GM23338 (cell line): ENCODE results near the gene EPHA4.

Experiments
- CREB1 ChIP-seq: fragments of 250-450 bp; sonication (Bioruptor Pico); IDR thresholded peaks from 2 replicates; pipeline ENCODE4 v1.5.0; 2020; ENCODE audit warnings: low read depth, mild to moderate bottlenecking, moderate library complexity
- EZH2 ChIP-seq: fragments of 200-600 bp; sonication (generic); IDR thresholded peaks from one replicate; pipeline ENCODE4 v1.8.0; 2017; ENCODE audit warnings: antibody characterized with exemption, mild to moderate bottlenecking, low read depth; ENCODE audit not compliant: unreplicated experiment
- EZH2phosphoT487 ChIP-seq: fragments of 200-600 bp; sonication (generic); IDR thresholded peaks from one replicate; pipeline ENCODE4 v1.8.1; 2018; ENCODE audit warnings: antibody characterized with exemption; ENCODE audit not compliant: unreplicated experiment
- POLR2AphosphoS5 ChIP-seq: IDR thresholded peaks from 2 replicates; pipeline ENCODE4 v1.6.1; 2016; ENCODE audit warnings: antibody characterized with exemption, low read depth
- STAT1 ChIP-seq: IDR thresholded peaks from one replicate; pipeline ENCODE4 v1.6.1; 2016; ENCODE audit warnings: antibody characterized with exemption; ENCODE audit not compliant: unreplicated experiment
- ZNF114 ChIP-seq: fragments of 250-450 bp; sonication (Bioruptor Pico); IDR thresholded peaks from 2 replicates; pipeline ENCODE4 v1.5.0; 2020; ENCODE audit warnings: mild to moderate bottlenecking, moderate library complexity
- ZNF331 ChIP-seq: fragments of 250-450 bp; sonication (Bioruptor Pico); IDR thresholded peaks from 2 replicates; pipeline ENCODE4 v1.5.0; 2020; ENCODE audit warnings: low read depth, mild to moderate bottlenecking, moderate library complexity
- TF ChIP-seq, protein P1 (sequence below), 2 experiments: fragments of 200-600 bp in 1 of 2; sonication (generic) in 1 of 2; conservative IDR thresholded peaks; 2 replicates each; pipeline versions ENCODE4 v1.5.1 to v1.6.1; 2016 to 2017; ENCODE audit warnings: antibody characterized with exemption in 2 of 2, low read depth in 2 of 2, mild to moderate bottlenecking in 2 of 2, moderate library complexity in 1 of 2
- TF ChIP-seq, protein P2 (sequence below): IDR thresholded peaks from one replicate; pipeline ENCODE4 v1.6.1; 2018; ENCODE audit warnings: antibody characterized with exemption; ENCODE audit not compliant: unreplicated experiment

DNA sequence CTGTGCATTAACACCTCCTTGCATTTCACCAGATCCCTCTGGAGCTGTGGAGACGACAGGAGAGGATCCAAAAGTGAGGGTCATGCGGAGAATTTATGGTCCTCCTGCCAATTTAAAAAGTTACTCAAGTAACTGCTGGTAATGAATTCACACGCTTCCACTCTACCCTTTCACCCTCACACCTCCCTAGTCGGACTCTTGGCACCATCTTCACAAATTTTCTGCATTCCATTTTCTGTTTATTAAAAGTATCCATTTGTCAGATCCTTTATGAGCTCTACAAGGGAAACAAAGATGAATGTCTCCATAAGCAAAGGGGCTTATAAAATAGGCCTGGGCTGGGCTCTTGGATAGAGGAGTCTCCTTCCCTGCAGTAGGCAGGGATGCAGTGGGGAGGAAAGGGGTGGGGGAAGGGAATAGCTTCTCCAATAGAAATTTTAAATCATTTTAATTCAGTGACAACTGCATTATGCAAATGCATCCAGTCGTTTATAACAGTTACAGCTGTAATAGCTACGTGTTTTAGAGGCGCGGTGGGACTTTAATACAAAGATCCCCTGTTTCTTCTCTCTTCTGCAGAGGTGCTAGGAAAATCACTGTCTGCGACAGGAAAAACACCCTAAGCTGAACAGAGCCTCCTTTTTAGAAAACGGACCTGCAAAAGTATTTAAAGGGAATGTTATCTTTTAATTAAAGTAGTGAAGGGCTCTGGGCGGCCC is 132.2 kb downstream of the EPHA4 start:
- TF ChIP-seq, protein P1, sequence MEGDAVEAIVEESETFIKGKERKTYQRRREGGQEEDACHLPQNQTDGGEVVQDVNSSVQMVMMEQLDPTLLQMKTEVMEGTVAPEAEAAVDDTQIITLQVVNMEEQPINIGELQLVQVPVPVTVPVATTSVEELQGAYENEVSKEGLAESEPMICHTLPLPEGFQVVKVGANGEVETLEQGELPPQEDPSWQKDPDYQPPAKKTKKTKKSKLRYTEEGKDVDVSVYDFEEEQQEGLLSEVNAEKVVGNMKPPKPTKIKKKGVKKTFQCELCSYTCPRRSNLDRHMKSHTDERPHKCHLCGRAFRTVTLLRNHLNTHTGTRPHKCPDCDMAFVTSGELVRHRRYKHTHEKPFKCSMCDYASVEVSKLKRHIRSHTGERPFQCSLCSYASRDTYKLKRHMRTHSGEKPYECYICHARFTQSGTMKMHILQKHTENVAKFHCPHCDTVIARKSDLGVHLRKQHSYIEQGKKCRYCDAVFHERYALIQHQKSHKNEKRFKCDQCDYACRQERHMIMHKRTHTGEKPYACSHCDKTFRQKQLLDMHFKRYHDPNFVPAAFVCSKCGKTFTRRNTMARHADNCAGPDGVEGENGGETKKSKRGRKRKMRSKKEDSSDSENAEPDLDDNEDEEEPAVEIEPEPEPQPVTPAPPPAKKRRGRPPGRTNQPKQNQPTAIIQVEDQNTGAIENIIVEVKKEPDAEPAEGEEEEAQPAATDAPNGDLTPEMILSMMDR (conservative IDR thresholded peaks at IDR 0.05; ENCODE audit: low read depth in 2 of 2), result no peak
- TF ChIP-seq, protein P2, sequence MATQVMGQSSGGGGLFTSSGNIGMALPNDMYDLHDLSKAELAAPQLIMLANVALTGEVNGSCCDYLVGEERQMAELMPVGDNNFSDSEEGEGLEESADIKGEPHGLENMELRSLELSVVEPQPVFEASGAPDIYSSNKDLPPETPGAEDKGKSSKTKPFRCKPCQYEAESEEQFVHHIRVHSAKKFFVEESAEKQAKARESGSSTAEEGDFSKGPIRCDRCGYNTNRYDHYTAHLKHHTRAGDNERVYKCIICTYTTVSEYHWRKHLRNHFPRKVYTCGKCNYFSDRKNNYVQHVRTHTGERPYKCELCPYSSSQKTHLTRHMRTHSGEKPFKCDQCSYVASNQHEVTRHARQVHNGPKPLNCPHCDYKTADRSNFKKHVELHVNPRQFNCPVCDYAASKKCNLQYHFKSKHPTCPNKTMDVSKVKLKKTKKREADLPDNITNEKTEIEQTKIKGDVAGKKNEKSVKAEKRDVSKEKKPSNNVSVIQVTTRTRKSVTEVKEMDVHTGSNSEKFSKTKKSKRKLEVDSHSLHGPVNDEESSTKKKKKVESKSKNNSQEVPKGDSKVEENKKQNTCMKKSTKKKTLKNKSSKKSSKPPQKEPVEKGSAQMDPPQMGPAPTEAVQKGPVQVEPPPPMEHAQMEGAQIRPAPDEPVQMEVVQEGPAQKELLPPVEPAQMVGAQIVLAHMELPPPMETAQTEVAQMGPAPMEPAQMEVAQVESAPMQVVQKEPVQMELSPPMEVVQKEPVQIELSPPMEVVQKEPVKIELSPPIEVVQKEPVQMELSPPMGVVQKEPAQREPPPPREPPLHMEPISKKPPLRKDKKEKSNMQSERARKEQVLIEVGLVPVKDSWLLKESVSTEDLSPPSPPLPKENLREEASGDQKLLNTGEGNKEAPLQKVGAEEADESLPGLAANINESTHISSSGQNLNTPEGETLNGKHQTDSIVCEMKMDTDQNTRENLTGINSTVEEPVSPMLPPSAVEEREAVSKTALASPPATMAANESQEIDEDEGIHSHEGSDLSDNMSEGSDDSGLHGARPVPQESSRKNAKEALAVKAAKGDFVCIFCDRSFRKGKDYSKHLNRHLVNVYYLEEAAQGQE, result no peak
- TF ChIP-seq EZH2phosphoT487 (no peak), POLR2AphosphoS5 (no peak), ZNF114 (no peak), CREB1 (CRISPR knock-in tag) (no peak), EZH2 (no peak), ZNF331 (no peak), STAT1 (no peak)
